HG03521 (cell line): ENCODE data around the gene C17orf114.

Experiments
- ATAC-seq: cut with Tn5 transposase; IDR thresholded peaks from one replicate; pipeline ENCODE4 v1.9.1; 2021; ENCODE audit warnings: mild to moderate bottlenecking, moderate library complexity; ENCODE audit not compliant: unreplicated experiment

The C17orf114 gene

GRCh38 chr17:4788159-4788806, 13.8 kb downstream of the C17orf114 start:
- no peak for ATAC-seq

DNA sequence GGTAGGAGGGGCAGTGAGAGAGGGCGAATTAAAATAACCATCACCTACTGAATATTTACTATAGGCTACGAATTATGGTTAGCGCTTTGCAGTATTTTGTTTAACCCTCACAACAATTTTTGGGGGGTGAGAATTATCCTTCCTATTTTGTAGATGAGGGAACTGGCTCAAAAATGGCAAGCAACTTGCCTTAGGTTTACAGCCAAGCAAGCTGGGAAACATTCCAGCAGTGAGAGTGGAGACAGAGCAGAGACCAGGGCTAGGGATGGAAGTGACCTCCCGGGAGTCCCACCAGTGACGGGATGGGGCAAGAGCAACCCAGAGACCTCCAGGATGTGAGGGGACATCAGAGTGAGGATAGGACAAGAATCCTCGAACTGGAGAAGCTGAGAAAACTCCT, 15.6 kb downstream of the C17orf114 start:
- ATAC-seq: no peak

- ATAC-seq: no peak
Observed at GRCh38 chr17:4786106-4786511, 16.0 kb downstream of the C17orf114 start, which contains the start of gene VMO1. Gene VMO1 (minus strand): TSS chr17:4786364. CDS start chr17:4786352, 12 bp downstream.

DNA sequence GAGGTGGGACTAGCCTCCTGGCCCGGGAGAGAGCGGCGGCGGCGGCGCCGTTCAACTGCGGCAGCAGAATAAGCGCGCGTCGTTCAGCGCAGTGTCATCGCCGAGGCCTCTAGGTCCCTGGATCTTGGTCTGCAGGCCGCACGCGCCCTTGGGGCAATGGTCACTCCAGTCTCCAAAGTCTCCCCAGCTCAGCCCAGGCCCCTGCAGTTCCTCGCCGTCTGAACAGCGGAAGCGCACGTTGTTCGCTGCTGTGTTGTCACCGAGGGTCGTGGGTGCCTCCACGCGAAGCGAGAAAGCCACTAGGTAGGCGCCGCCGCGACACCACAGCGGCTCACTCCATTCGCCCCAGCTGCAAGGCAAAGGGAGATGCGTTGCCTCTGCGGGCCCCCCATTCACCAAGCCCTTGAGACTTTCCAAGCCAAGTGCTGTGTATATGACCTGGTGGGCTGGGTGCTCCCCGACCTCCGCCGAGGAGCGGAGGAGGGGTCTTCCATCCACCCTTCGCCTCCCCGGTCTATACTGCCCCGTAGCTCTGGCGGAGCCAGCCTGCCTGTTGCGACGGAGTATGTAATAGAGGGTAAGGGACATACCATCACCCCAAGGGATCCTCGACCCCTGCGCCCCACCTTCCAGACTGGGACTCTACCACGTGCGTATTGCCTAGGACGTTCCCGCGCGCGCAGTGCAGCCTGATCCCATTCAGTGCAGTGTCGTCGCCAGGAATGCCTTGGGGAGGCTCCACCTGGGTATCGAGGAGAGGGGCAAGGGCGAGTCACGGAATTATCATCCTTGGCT, 16.6 kb downstream of the C17orf114 start:
- ATAC-seq: no peak

DNA sequence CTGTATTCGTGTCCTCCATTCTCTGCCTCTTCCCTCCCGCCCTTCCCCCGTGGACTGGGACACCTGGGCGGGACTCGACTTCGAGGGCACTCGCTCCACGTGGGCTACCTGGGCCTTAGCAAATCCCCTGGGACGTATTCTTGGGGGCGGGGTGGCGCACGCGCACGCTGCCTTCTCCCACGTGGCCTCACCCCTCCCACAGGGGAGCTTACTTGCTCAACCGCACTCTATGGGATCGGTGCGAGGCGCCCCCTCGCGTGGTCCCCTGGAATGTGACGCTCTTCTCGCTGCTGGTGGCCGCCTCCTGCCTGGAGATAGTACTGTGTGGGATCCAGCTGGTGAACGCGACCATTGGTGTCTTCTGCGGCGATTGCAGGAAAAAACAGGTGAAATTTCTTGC, 19.5 kb downstream of the C17orf114 start:
- ATAC-seq: no peak

- ATAC-seq: no peak
Observed at GRCh38 chr17:4780325-4780955, 21.7 kb downstream of the C17orf114 start.

- ATAC-seq: no peak
Observed at GRCh38 chr17:4777969-4778760, 24.0 kb downstream of the C17orf114 start.

- no peak for ATAC-seq
Observed at GRCh38 chr17:4772235-4772613, 29.9 kb downstream of the C17orf114 start.

- no peak for ATAC-seq
Observed at GRCh38 chr17:4771519-4772234, 30.5 kb downstream of the C17orf114 start, which contains the start of gene TM4SF5. Gene TM4SF5 (plus strand): TSS chr17:4771886. CDS start chr17:4771923, 37 bp downstream.

GRCh38 chr17:4769628-4770027, 32.5 kb downstream of the C17orf114 start:
- no peak for ATAC-seq

- ATAC-seq: no peak
Observed at GRCh38 chr17:4768298-4768697, 33.8 kb downstream of the C17orf114 start.

- no peak for ATAC-seq
Observed at GRCh38 chr17:4766723-4767122, 35.4 kb downstream of the C17orf114 start.

- no peak for ATAC-seq
Observed at GRCh38 chr17:4766201-4766600, 35.9 kb downstream of the C17orf114 start.

DNA sequence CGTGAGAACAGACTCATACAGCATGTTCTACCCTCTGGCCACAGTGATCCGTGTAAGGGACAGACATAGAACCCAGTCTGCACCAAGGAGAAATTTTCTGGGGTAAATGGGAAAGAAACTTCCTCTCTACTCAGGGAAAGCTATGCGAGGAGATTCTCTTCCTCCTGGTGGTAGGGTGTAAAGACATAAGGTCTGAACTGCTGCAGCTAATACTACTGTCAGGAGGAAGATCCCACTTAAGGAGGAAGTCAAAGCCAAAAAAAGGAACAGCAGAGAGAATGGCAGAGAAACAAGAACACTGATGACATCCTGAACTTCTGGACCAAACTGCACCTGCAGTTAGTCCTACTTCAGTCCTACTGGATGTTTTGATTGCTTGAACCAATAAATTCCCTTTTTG, 37.5 kb downstream of the C17orf114 start:
- no peak for ATAC-seq

GRCh38 chr17:4759776-4760236, 42.3 kb downstream of the C17orf114 start:
- no peak for ATAC-seq

DNA sequence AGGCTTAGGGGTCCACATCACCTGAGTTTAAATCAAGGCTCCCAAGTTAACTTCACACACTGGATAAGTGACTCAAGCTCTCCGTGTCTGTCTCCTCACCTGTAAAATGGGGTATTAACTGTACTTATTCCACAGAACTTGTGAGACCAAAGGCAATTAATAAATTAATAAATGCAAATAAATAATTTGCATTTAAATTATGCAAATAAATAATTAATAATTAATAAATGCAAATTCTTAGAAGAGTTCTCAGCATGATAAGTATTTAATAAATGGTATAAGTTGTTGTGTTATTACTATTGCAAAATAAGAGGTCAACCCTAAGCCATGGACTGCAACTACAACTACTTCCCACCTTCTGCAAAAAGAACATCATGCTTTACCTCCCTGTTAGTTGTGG, 48.7 kb downstream of the C17orf114 start:
- ATAC-seq: no peak

DNA sequence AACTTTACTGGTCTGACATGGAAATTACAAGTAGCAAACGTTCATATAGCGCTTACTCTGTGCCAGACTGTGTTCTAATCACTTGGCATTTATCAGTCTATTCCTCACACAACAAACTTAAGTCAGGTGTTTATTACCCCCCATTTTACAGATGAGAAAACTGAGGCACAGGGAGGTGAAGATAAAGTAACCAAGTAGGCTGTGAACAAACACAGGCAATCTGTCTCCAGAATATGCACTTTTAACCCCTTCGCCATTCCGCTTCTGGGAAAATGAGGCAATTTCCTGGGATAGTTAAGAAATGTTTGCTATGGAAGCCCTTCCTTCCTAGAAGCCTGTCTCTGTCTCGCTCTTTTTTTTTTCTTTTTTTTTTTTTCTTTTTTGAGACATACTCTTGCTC, 50.2 kb downstream of the C17orf114 start:
- no peak for ATAC-seq
